ENCODE measurements around the gene LRRC15.

- TF ChIP-seq CTCF (IDR thresholded peaks at IDR 0.05) (no peak), CREM (CRISPR knock-in tag; IDR thresholded peaks at IDR 0.05) (no peak), TEAD4 (CRISPR knock-in tag; IDR thresholded peaks at IDR 0.05) (no peak), NR3C1 (CRISPR knock-in tag; conservative IDR thresholded peaks at IDR 0.05; ENCODE audit: low read depth) (no peak)
Observed at GRCh38 chr3:194346621-194347020, 22.9 kb downstream of the LRRC15 start.

All from WTC11 (cell line).